Osteoblast (primary cell): ENCODE results near the gene SLC36A1. TPM values are rescaled to one million over a fixed set of nuclear protein-coding genes. Genes with fewer than 3 reads are reported as not detected.
A peak's percentile ranks its signal among the peaks of the same experiment; 100 is the strongest.

Experiments
- DNase-seq: peaks from one replicate; pipeline ENCODE4 v3.0.0; 2011; ENCODE audit warnings: low spot score, mixed read lengths; ENCODE audit not compliant: insufficient read length; ENCODE audit errors: missing footprints
- H2AFZ ChIP-seq: 2 replicates; pipeline ENCODE4 v1.6.0; 2011; ENCODE audit warnings: mild to moderate bottlenecking, low read length
- H3K27ac ChIP-seq: 2 replicates; pipeline ENCODE4 v1.5.1; 2011; ENCODE audit warnings: mild to moderate bottlenecking, low read depth, low read length, moderate library complexity
- H3K27me3 ChIP-seq: 2 replicates; pipeline ENCODE4 v1.6.0; 2012; ENCODE audit warnings: mild to moderate bottlenecking, control low read depth, inconsistent platforms, low read length, moderate library complexity; ENCODE audit not compliant: insufficient read depth
- H3K36me3 ChIP-seq: 2 replicates; pipeline ENCODE4 v1.5.1; 2011; ENCODE audit warnings: mild to moderate bottlenecking, low read length, control low read depth, moderate library complexity; ENCODE audit not compliant: insufficient read depth
- H3K4me1 ChIP-seq: 2 replicates; pipeline ENCODE4 v1.5.1; 2011; ENCODE audit warnings: mild to moderate bottlenecking, low read length, control low read depth, moderate library complexity; ENCODE audit not compliant: insufficient read depth
- H3K4me2 ChIP-seq: 2 replicates; pipeline ENCODE4 v1.6.0; 2011; ENCODE audit warnings: mild to moderate bottlenecking, low read length; ENCODE audit not compliant: insufficient read depth
- H3K4me3 ChIP-seq: fragments of 200-600 bp; sonication (generic); 3 replicates; pipeline ENCODE4 v1.5.1; 2012; ENCODE audit warnings: mild to moderate bottlenecking, low read length, inconsistent platforms; ENCODE audit not compliant: insufficient read depth
- H3K79me2 ChIP-seq: 2 replicates; pipeline ENCODE4 v1.6.0; 2012; ENCODE audit warnings: mild to moderate bottlenecking, low read length, control low read depth, inconsistent platforms; ENCODE audit not compliant: insufficient read depth
- H3K9me3 ChIP-seq: 2 replicates; pipeline ENCODE4 v1.5.1; 2011; ENCODE audit warnings: low read depth, low read length, control low read depth
- H4K20me1 ChIP-seq: 2 replicates; pipeline ENCODE4 v1.6.0; 2012; ENCODE audit warnings: mild to moderate bottlenecking, low read length, control low read depth; ENCODE audit not compliant: insufficient read depth
- total RNA-seq: library from RNA; depleted of rRNA; stranded (reverse); fragments of >200 nt; gene quantifications from 2 replicates; pipeline ENCODE4 v1.2.3, GENCODE V29; 2012
- TF ChIP-seq, protein P1 (sequence below): IDR thresholded peaks from 2 replicates; pipeline ENCODE4 v1.5.1; 2011; ENCODE audit warnings: mild to moderate bottlenecking, low read depth, low read length, moderate library complexity; ENCODE audit errors: extremely low read depth

The SLC36A1 gene
- total RNA-seq, 1 donor: 19.5 TPM

DNA sequence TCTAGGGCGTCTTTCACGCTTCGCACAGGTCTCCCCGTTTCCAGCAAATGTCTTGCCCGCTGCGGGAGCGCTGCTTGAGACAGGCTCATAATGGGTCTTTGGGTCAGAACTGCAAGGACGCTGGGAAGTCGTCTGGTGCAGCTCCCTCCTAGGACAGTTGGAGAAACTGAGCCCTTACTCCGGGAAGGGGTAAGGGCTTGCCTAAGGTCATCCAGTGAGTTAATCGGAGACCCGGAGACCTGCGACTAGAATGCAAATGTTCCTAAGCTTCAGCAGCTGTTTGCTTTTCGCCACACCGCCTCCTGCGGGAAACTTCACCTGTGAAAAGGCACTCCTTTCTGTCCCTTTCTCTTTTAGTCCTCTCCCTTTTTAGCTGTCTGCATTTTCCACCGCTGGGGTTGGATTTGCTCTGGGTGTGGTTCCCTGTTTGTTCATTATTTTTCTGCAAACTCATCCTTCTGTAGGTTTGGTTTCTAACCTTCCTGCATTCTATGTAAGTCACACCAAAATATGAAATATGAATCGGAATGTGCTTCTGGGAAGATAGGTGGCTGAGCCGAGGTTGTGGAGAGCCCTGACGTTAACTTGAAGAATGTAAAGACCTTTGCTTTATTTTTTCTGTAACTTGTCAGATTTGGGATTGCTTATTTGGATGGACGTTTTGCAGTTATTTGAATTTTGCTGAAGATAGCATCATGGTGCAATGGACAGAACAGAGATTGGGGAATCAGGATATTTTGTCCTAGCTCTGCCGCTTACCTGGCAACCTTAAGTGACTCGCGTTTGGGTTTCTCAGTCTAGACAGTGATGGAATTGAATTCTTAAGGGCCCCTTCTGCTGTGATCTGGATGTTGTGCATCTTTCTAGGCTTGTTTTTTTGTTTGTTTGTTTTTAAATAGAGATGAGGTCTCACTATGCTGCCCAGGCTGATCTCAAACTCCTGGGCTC lies 909 bp downstream of the SLC36A1 start:
- Histone ChIP-seq H3K79me2 (peaks cover 38% of the 10 kb centered on the region), H4K20me1 (no peaks in the 10 kb centered on the region), H3K9me3 (no peaks in the 10 kb centered on the region), H3K36me3 (no peaks in the 10 kb centered on the region), H2AFZ (peak overlapping the region; percentile 93), H3K27me3 (peaks cover 6% of the 10 kb centered on the region), H3K4me2 (peak overlapping the region; percentile 97), H3K4me3 (peak overlapping the region; percentile 94), H3K4me1 (peaks cover 28% of the 10 kb centered on the region), H3K27ac (peak overlapping the region; percentile 72)
- DNase-seq: no peak
- TF ChIP-seq, protein P1, sequence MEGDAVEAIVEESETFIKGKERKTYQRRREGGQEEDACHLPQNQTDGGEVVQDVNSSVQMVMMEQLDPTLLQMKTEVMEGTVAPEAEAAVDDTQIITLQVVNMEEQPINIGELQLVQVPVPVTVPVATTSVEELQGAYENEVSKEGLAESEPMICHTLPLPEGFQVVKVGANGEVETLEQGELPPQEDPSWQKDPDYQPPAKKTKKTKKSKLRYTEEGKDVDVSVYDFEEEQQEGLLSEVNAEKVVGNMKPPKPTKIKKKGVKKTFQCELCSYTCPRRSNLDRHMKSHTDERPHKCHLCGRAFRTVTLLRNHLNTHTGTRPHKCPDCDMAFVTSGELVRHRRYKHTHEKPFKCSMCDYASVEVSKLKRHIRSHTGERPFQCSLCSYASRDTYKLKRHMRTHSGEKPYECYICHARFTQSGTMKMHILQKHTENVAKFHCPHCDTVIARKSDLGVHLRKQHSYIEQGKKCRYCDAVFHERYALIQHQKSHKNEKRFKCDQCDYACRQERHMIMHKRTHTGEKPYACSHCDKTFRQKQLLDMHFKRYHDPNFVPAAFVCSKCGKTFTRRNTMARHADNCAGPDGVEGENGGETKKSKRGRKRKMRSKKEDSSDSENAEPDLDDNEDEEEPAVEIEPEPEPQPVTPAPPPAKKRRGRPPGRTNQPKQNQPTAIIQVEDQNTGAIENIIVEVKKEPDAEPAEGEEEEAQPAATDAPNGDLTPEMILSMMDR: no peak

DNA sequence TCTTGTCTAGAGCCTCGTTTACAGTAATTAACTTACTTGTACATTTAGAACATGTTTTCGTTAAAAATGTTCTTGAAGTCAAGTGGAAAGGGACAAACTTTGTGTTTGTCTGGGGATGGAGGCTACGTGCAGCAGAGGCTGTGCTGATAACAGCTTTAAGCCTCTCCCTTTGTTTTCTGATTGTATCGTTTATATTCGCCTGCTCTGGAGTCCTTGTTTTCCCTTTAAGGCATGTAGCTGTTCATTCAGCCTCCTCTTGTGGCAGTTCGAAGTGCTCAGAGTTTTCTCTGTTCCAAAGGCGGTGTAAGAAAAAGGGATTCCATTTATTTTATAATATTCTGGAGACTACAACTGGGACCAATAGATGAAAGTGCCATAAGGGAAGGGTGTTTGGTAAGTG lies 1.9 kb downstream of the SLC36A1 start:
- H3K4me3 ChIP-seq: no peak overlapping the region
- DNase-seq: no peak
- H3K36me3 ChIP-seq: no peaks in the 10 kb centered on the region
- H3K27ac ChIP-seq: no peak overlapping the region
- H3K4me2 ChIP-seq: peak overlapping the region; percentile 97
- H3K79me2 ChIP-seq: peaks cover 41% of the 10 kb centered on the region
- no peaks in the 10 kb centered on the region for H3K9me3 ChIP-seq
- H3K4me1 ChIP-seq: peaks cover 28% of the 10 kb centered on the region
- no peaks in the 10 kb centered on the region for H3K27me3 ChIP-seq
- H4K20me1 ChIP-seq: no peaks in the 10 kb centered on the region
- no peak overlapping the region for H2AFZ ChIP-seq
- TF ChIP-seq, protein P1: no peak

DNA sequence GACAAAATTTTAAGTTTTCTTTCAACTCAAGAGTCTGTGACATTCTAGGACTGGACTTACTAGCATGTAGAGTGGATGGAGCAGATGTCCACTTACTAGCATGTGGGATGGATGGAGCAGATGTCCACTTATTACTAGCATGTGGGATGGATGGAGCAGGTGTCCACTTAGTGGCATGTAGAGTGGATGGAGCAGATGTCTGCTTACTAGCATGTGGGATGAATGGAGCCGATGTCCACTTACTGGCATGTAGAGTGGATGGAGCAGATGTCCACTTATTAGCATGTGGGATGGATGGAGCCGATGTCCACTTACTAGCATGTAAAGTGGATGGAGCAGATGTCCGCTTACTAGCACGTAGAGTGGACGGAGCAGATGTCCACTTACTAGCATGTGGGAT lies 2.4 kb downstream of the SLC36A1 start:
- no peak for DNase-seq
- TF ChIP-seq, protein P1: no peak
- no peaks in the 10 kb centered on the region for H3K36me3 ChIP-seq
- H3K27ac ChIP-seq: no peak overlapping the region
- peaks cover 28% of the 10 kb centered on the region for H3K4me1 ChIP-seq
- no peak overlapping the region for H3K4me2 ChIP-seq
- H4K20me1 ChIP-seq: no peaks in the 10 kb centered on the region
- H3K4me3 ChIP-seq: no peak overlapping the region
- no peaks in the 10 kb centered on the region for H3K9me3 ChIP-seq
- no peaks in the 10 kb centered on the region for H3K27me3 ChIP-seq
- peaks cover 44% of the 10 kb centered on the region for H3K79me2 ChIP-seq
- no peak overlapping the region for H2AFZ ChIP-seq

DNA sequence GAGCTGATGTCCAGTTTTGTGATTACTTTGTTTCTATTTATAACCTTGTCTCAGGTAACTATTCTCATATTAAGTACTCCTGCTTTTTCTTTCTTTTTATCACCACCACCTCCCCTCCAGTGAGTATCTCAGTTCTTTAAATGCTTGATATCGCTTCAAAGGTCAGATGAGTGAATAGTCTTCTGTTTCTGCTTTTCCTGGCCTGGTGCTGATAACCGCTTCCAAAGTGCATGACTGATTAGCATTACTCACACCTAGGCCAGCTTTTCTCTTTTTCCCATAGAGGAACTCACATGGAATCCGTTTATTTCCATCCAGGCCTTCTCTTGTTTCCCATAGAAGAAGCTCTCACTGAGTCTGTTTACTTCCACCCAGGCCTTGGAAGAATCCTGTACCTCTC lies 3.2 kb downstream of the SLC36A1 start:
- TF ChIP-seq, protein P1: no peak
- Histone ChIP-seq H3K4me2 (no peak overlapping the region), H3K79me2 (peaks cover 52% of the 10 kb centered on the region), H3K4me3 (no peak overlapping the region), H2AFZ (no peak overlapping the region), H3K4me1 (peaks cover 28% of the 10 kb centered on the region), H4K20me1 (no peaks in the 10 kb centered on the region), H3K27me3 (no peaks in the 10 kb centered on the region), H3K36me3 (no peaks in the 10 kb centered on the region), H3K27ac (no peak overlapping the region), H3K9me3 (no peaks in the 10 kb centered on the region)
- DNase-seq: no peak
